ENCODE data around the gene IQCN.
A peak's percentile ranks its signal among the peaks of the same experiment; 100 is the strongest.

The IQCN gene

GRCh38 chr19:18292462-18292809, 18.2 kb upstream of the IQCN start:
- TF ChIP-seq CTCF (IDR thresholded peaks at IDR 0.05; ENCODE audit: low read depth, low read length, missing control alignments) = no peak
- DNase-seq (ENCODE audit: extremely low read depth, low read depth) = no peak
- H3K4me3 ChIP-seq (replicated peaks; ENCODE audit: low read depth, low read length) = peak overlapping the region; percentile 56

DNA sequence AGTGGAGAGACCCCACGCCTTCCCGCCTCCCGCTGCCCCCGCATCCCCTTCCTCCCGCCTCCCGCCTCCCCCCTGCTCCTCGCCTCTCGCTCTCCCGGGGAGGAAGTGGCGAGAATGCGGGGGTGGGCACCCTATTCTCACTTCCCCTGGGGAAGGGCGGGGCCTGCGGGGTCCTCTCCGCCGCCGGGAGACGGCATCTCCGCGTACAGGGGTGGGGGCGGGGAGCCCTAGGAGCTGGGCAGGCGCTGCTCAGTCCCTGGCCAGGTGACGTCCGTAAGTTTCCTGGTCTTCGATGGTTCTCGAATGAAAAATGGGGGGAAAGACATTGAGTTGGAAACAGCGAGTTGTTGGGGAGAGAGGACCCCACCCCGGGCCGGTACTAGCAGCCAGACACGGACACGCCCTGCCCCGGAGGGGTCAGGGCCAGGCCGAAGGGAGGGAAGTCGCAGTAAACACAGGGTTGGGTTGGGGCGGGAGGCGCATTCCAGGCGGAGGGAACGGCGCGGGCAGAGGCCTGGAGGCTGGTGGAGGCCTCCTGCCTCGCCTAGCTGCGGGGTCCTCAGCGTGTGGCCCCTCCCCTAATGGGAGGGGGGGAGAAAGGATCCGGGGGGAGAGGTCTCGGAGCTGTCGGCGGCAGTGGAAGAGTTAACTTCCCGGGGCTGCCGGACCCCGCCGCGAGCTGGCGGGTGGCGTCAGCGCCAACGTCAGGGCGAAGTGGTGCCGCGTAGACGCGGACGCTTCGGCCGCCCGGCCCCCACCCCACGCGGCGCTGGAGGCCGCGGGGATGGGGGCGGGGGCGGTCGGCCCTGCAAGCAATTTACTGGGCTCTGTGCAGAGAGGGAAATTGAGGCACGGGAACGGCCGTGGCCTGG, 17.6 kb upstream of the IQCN start:
- no peak for TF ChIP-seq CTCF (IDR thresholded peaks at IDR 0.05; ENCODE audit: low read depth, low read length, missing control alignments)
- DNase-seq (ENCODE audit: extremely low read depth, low read depth) = no peak
- H3K4me3 ChIP-seq (replicated peaks; ENCODE audit: low read depth, low read length) = peak overlapping the region; percentile 56

- DNase-seq (ENCODE audit: extremely low read depth, low read depth) = no peak
- no peak for TF ChIP-seq CTCF (IDR thresholded peaks at IDR 0.05; ENCODE audit: low read depth, low read length, missing control alignments)
- peak overlapping the region; percentile 56 for H3K4me3 ChIP-seq (replicated peaks; ENCODE audit: low read depth, low read length)
These were observed 16.8 kb upstream of the IQCN start for GRCh38 chr19:18291019-18291524.

GRCh38 chr19:18290302-18291018, 16.2 kb upstream of the IQCN start:
- DNase-seq (ENCODE audit: extremely low read depth, low read depth) = no peak
- no peak for TF ChIP-seq CTCF (IDR thresholded peaks at IDR 0.05; ENCODE audit: low read depth, low read length, missing control alignments)
- no peak overlapping the region for H3K4me3 ChIP-seq (replicated peaks; ENCODE audit: low read depth, low read length)

DNA sequence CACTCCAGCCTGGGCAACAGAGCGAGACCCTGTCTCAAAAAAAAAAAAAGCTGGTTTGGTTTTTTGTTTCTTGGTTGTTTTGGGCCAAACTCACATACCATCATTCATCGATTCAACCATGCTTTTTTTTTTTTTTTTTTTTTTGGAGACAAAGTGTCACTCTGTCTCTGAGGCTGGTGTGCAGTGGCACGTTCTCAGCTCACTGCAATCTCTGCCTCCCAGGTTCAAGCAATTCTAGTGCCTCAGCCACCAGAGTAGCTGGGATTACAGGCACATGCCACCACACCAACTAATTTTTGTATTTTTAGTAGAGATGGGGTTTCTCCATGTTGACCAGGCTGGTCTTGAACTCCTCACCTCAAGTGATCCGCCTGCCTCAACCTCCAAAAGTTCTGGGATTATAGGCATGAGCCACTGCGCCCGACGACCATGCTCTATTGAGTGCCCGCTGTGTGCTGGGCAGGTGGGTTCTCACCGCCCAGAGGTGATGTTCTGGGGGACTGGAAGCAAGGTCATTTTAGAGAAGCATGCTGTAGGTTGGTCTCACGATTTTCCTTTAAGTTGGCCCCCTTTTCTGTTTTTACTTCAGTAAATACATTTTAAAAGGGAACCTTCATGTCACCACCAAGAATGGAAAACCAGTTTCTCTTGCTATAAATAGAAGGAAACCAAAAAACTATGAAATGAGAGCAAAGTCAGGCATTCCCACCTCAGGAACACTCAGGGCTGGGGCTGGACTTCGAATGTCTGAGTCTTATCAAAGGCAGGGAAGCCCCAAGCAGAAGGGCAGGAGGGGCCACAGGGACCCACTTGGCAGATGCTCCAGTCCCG, 15.4 kb upstream of the IQCN start:
- no peak overlapping the region for H3K4me3 ChIP-seq (replicated peaks; ENCODE audit: low read depth, low read length)
- no peak for TF ChIP-seq CTCF (IDR thresholded peaks at IDR 0.05; ENCODE audit: low read depth, low read length, missing control alignments)
- DNase-seq (ENCODE audit: extremely low read depth, low read depth) = no peak
